Measurements from ENCODE around the gene CSGALNACT2.

DNA sequence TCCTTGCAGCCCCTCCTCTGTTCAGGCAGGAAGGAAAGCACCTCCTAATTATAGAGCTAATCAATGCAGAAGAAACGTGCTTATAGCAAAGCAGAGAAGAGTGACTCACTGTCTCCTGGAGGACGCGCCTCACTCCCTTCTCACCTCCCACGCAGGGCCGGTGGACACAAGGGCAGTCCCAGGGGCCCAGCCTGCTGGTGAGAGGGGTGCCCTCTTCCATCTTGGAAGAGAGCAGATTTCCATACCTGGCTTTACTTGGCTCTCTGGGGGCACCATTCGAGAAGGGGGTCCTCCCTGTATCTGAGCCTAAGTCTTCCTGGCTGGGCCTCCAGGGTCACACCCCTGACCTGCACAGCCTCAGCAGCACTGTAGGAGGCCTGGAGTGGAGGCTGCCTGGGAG lies 72.8 kb downstream of the CSGALNACT2 start:
- TF ChIP-seq, protein P1, sequence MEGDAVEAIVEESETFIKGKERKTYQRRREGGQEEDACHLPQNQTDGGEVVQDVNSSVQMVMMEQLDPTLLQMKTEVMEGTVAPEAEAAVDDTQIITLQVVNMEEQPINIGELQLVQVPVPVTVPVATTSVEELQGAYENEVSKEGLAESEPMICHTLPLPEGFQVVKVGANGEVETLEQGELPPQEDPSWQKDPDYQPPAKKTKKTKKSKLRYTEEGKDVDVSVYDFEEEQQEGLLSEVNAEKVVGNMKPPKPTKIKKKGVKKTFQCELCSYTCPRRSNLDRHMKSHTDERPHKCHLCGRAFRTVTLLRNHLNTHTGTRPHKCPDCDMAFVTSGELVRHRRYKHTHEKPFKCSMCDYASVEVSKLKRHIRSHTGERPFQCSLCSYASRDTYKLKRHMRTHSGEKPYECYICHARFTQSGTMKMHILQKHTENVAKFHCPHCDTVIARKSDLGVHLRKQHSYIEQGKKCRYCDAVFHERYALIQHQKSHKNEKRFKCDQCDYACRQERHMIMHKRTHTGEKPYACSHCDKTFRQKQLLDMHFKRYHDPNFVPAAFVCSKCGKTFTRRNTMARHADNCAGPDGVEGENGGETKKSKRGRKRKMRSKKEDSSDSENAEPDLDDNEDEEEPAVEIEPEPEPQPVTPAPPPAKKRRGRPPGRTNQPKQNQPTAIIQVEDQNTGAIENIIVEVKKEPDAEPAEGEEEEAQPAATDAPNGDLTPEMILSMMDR (IDR thresholded peaks at IDR 0.05; ENCODE audit: poor library complexity): no peak
- TF ChIP-seq EZH2 (IDR thresholded peaks at IDR 0.05; ENCODE audit: borderline replicate concordance) (no peak), EZH2phosphoT487 (IDR thresholded peaks at IDR 0.05; ENCODE audit: low read depth, severe bottlenecking, unreplicated experiment) (no peak)
